ENCODE measurements around the gene DOCK2. TPM values are rescaled to one million over a fixed set of nuclear protein-coding genes. Genes with fewer than 3 reads are reported as not detected.

DOCK2 gene
- total RNA-seq, 1 experiment from 2014 or later = 4.6 TPM

DNA sequence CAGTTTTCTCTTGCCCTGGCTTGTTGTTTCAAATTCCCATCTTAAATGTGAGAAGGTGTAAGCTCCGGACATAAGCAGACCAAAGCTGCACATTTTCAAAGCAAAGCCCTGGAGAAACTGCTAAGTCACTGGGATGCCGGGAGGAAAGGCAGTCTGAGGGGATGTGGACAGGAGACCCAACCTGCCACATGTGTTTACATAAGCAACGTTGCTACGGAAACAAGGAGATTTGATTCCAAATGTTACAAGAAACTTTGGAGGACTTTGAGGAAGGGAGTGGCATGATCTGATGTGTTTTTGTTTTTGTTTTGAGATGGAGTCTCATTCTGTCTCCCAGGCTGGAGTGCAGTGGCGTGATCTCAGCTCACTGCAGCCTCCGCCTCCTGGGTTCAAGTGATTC is 368.9 kb downstream of the DOCK2 start:
- no peak overlapping the region for H3K27ac Mint-ChIP-seq
- POLR2A ChIA-PET = no interaction called here
- peaks cover 6% of the 10 kb centered on the region; the same call in 1 of the 2 replicates for H3K9me3 Mint-ChIP-seq
- DNase-seq (ENCODE audit: low spot score) (no peak), ATAC-seq (no peak)
- H3K36me3 Mint-ChIP-seq = no peaks in the 10 kb centered on the region
- peaks cover 9% of the 10 kb centered on the region for H3K4me1 Mint-ChIP-seq
- H3K27me3 Mint-ChIP-seq (ENCODE audit: low read depth) = no peaks in the 10 kb centered on the region
- CTCF ChIA-PET = no interaction called here
- TF ChIP-seq, protein P1, sequence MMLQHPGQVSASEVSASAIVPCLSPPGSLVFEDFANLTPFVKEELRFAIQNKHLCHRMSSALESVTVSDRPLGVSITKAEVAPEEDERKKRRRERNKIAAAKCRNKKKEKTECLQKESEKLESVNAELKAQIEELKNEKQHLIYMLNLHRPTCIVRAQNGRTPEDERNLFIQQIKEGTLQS (CRISPR knock-in tag; conservative IDR thresholded peaks at IDR 0.05) = no peak
- TF ChIP-seq NFYB (CRISPR knock-in tag; conservative IDR thresholded peaks at IDR 0.05; ENCODE audit: low read depth) = no peak
- no peak overlapping the region for H3K4me3 Mint-ChIP-seq

DNA sequence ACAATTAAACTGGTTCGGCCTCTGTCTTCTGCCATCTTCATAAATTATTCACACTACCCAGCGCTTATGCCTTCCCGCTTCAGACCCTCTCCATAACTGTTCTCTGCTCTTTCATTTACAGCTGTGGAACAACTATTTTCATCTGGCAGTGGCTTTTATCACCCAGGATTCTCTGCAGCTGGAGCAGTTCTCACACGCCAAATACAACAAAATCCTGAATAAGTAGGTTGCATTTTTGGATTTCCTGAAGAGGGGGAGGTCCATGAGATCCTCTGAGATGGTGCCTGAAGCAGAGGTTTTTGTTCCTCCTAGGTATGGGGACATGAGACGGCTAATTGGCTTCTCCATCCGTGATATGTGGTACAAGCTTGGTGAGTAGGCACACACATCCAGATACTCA is 371.3 kb downstream of the DOCK2 start:
- CTCF ChIA-PET = no interaction called here
- TF ChIP-seq, protein P2, sequence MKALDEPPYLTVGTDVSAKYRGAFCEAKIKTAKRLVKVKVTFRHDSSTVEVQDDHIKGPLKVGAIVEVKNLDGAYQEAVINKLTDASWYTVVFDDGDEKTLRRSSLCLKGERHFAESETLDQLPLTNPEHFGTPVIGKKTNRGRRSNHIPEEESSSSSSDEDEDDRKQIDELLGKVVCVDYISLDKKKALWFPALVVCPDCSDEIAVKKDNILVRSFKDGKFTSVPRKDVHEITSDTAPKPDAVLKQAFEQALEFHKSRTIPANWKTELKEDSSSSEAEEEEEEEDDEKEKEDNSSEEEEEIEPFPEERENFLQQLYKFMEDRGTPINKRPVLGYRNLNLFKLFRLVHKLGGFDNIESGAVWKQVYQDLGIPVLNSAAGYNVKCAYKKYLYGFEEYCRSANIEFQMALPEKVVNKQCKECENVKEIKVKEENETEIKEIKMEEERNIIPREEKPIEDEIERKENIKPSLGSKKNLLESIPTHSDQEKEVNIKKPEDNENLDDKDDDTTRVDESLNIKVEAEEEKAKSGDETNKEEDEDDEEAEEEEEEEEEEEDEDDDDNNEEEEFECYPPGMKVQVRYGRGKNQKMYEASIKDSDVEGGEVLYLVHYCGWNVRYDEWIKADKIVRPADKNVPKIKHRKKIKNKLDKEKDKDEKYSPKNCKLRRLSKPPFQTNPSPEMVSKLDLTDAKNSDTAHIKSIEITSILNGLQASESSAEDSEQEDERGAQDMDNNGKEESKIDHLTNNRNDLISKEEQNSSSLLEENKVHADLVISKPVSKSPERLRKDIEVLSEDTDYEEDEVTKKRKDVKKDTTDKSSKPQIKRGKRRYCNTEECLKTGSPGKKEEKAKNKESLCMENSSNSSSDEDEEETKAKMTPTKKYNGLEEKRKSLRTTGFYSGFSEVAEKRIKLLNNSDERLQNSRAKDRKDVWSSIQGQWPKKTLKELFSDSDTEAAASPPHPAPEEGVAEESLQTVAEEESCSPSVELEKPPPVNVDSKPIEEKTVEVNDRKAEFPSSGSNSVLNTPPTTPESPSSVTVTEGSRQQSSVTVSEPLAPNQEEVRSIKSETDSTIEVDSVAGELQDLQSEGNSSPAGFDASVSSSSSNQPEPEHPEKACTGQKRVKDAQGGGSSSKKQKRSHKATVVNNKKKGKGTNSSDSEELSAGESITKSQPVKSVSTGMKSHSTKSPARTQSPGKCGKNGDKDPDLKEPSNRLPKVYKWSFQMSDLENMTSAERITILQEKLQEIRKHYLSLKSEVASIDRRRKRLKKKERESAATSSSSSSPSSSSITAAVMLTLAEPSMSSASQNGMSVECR (CRISPR knock-in tag; IDR thresholded peaks at IDR 0.05; ENCODE audit: borderline replicate concordance) = no peak
- no peak overlapping the region for H3K4me3 Mint-ChIP-seq
- peaks cover 11% of the 10 kb centered on the region for H3K4me1 Mint-ChIP-seq
- no peaks in the 10 kb centered on the region; the same call in 1 of the 2 replicates for H3K36me3 Mint-ChIP-seq
- DNase-seq (ENCODE audit: low spot score) (no peak), ATAC-seq (no peak)
- H3K27me3 Mint-ChIP-seq (ENCODE audit: low read depth) = no peaks in the 10 kb centered on the region; the same call in 1 of the 2 replicates
- peaks cover 18% of the 10 kb centered on the region for H3K9me3 Mint-ChIP-seq
- POLR2A ChIA-PET = no interaction called here
- no peak overlapping the region for H3K27ac Mint-ChIP-seq

DNA sequence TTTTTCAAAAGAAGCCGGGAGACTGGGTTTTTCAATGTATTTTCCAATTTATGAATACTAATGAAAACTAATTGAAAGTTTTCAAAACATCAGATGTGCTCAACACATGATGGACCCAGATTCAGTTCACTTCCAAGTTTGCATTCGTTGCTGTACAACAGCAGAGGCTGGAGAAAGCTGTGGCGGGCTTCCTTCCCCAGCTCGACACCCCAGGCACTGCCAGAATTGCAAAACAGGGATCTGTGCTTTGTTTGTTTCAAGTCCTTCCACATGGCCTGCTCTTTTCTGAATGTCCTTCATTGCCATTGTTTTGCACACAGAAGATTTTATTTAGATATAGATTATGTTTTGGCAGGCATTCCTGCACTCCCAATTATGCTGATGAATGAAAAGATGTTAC is 373.5 kb downstream of the DOCK2 start:
- no peaks in the 10 kb centered on the region; the same call in 1 of the 2 replicates for H3K36me3 Mint-ChIP-seq
- peaks cover 11% of the 10 kb centered on the region for H3K4me1 Mint-ChIP-seq
- CTCF ChIA-PET = interaction anchor here (1.7 kb wide), 1 partner anchor 30 kb away, joined by 6 read pairs; the partner anchor contains the start of gene INSYN2B
- H3K27me3 Mint-ChIP-seq (ENCODE audit: low read depth) = no peaks in the 10 kb centered on the region; the same call in 1 of the 2 replicates
- DNase-seq (ENCODE audit: low spot score) = no peak
- POLR2A ChIA-PET = no interaction called here
- H3K9me3 Mint-ChIP-seq = peaks cover 18% of the 10 kb centered on the region
- no peak overlapping the region for H3K4me3 Mint-ChIP-seq
- TF ChIP-seq ZNF138 (CRISPR knock-in tag; conservative IDR thresholded peaks at IDR 0.05) = no peak
- TF ChIP-seq, protein P3, sequence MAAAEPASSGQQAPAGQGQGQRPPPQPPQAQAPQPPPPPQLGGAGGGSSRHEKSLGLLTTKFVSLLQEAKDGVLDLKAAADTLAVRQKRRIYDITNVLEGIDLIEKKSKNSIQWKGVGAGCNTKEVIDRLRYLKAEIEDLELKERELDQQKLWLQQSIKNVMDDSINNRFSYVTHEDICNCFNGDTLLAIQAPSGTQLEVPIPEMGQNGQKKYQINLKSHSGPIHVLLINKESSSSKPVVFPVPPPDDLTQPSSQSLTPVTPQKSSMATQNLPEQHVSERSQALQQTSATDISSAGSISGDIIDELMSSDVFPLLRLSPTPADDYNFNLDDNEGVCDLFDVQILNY (CRISPR knock-in tag; IDR thresholded peaks at IDR 0.05) = no peak
- no peak overlapping the region for H3K27ac Mint-ChIP-seq
- no peak for ATAC-seq

DNA sequence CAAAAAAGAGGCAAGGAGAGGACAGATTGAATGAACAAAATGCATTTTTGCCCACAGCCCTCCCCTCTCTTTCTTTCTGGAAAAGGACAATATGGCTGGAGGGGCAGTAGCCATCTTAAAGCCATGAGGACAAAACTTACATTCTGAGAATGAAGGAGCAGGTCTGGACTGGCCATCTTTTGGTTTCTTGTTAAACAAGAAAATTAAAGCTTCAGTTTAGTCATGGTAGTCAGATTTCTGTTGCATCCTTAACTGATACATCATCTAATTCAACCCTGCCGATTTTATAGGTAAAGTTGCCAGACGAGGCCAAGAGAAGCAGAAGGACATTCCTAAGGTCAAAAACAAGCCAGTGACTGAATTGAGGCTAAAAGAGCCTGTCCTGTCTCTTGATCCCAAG is 374.7 kb downstream of the DOCK2 start:
- Mint-ChIP-seq H3K27me3 (ENCODE audit: low read depth) (no peaks in the 10 kb centered on the region; the same call in 1 of the 2 replicates), H3K4me1 (peaks cover 11% of the 10 kb centered on the region), H3K27ac (no peak overlapping the region), H3K4me3 (no peak overlapping the region), H3K9me3 (peaks cover 18% of the 10 kb centered on the region), H3K36me3 (no peaks in the 10 kb centered on the region; the same call in 1 of the 2 replicates)
- TF ChIP-seq GTF2I (CRISPR knock-in tag; conservative IDR thresholded peaks at IDR 0.05) (no peak), HMGA2 (CRISPR knock-in tag; IDR thresholded peaks at IDR 0.05) (no peak), CBFB (CRISPR knock-in tag; IDR thresholded peaks at IDR 0.05; ENCODE audit: low read depth) (no peak), ZNF219 (CRISPR knock-in tag; IDR thresholded peaks at IDR 0.05; ENCODE audit: borderline replicate concordance) (no peak)
- no peak for DNase-seq (ENCODE audit: low spot score)
- POLR2A ChIA-PET = no interaction called here
- no peak for ATAC-seq
- CTCF ChIA-PET = interaction anchor here (1.7 kb wide), 1 partner anchor 31 kb away, joined by 6 read pairs; the partner anchor contains the start of gene INSYN2B

DNA sequence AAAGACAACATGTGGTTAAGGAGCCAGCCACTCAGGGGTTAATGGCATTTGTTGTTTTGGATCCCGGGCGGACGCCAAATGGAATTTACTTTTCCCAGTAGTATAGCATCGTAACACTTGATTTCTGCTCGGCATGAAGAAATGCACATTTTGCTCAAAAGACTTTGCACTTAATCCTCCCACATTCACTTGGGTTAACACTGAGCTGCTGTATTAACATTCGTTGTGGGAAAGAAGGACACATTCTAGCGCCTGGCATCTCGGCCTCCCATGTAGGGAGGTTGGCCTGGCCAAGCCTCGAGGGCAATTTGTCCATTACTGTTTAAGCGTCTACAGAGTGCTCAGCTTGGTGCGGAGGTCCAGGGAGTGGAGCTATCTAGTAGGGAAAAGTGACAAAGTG is 375.5 kb downstream of the DOCK2 start:
- DNase-seq (ENCODE audit: low spot score) (no peak), ATAC-seq (no peak)
- Mint-ChIP-seq H3K4me3 (no peak overlapping the region), H3K4me1 (peaks cover 11% of the 10 kb centered on the region), H3K27ac (no peak overlapping the region), H3K36me3 (no peaks in the 10 kb centered on the region; the same call in 1 of the 2 replicates), H3K27me3 (ENCODE audit: low read depth) (no peaks in the 10 kb centered on the region; the same call in 1 of the 2 replicates), H3K9me3 (peaks cover 18% of the 10 kb centered on the region)
- TF ChIP-seq ZNF396 (CRISPR knock-in tag; IDR thresholded peaks at IDR 0.05; ENCODE audit: borderline replicate concordance) (no peak), PRRX2 (CRISPR knock-in tag; IDR thresholded peaks at IDR 0.05) (no peak)
- TF ChIP-seq, protein P2 (CRISPR knock-in tag; IDR thresholded peaks at IDR 0.05; ENCODE audit: borderline replicate concordance) = no peak
- CTCF ChIA-PET = no interaction called here
- POLR2A ChIA-PET = interaction anchor here (0.6 kb wide), 1 partner anchor 107 kb away, joined by 3 read pairs; no protein-coding TSS in a partner anchor

Measured in WTC11 (cell line).